Choroid plexus epithelial cell (primary cell): Measurements from ENCODE around the gene FZR1.
A peak's percentile ranks its signal among the peaks of the same experiment; 100 is the strongest.
"Not testable (repeated sequence)": the region's sequence is repeated elsewhere in the genome, so short reads cannot be mapped to it uniquely, and the experiment has no call there.

Source experiments
- DNase-seq: peaks from one replicate; pipeline ENCODE4 v3.0.0-alpha.2; 2010; ENCODE audit warnings: low read depth
- H3K4me3 ChIP-seq: 2 replicates; pipeline ENCODE4 v1.5.1; 2011; ENCODE audit warnings: low read depth, mild to moderate bottlenecking, control low read depth, low read length, moderate library complexity
- CTCF ChIP-seq: conservative IDR thresholded peaks from 2 replicates; pipeline ENCODE4 v1.5.1; 2011; ENCODE audit warnings: low read depth, mild to moderate bottlenecking, control low read depth, inconsistent platforms, low read length, moderate library complexity

Gene FZR1

GRCh38 chr19:3504735-3505134 lies 1.4 kb upstream of the FZR1 start:
- no peak for DNase-seq
- TF ChIP-seq CTCF: no peak
- no peak overlapping the region for H3K4me3 ChIP-seq

- H3K4me3 ChIP-seq: peak overlapping the region; percentile 80
- peak; percentile 32 for DNase-seq
- no peak for TF ChIP-seq CTCF
Observed at GRCh38 chr19:3506384-3507340, 551 bp downstream of the FZR1 start.

GRCh38 chr19:3507371-3508120 lies 1.4 kb downstream of the FZR1 start:
- TF ChIP-seq CTCF: no peak
- no peak for DNase-seq
- peak overlapping the region; percentile 80 for H3K4me3 ChIP-seq

- not testable (repeated sequence) for H3K4me3 ChIP-seq, DNase-seq
Observed at GRCh38 chr19:3508121-3508661, 2.1 kb downstream of the FZR1 start.

DNA sequence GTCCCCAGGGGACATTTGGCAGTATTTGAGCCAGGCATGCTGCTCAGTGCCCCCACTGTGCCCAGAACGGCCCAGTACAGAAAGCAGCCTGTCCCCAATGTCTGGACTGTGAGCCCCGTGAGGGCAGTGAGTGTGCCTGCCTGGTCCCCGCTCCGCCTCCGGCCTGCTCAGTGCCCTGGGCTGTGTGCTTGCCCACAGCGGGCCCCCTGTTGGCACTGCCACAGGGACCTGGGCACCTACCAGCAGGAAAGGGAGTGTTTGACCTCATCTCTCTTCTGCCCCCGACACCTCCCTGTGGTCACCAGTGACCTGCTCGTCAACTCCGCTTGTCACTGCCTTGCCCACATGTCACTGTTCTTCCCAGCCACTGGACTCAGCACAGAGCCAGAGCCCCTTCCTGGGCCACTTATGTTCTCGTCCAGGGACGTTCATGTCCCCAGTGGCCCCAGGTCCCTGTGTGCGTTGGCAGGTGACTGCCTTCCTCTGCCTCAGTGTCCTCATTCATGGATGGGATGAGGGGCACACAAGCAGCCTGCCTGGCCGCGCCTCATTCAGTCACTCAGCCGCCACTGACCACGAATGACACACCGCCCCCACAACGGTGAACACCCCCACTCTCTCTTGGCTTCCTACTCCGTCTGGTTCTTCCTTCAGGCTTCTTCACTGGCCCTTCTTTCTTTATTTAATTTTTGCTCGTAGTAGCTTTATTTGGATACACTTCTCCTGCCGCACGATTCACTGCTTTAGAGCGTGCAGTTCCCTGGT lies 2.8 kb downstream of the FZR1 start:
- no peak for TF ChIP-seq CTCF
- no peak for DNase-seq
- H3K4me3 ChIP-seq: no peak overlapping the region

DNA sequence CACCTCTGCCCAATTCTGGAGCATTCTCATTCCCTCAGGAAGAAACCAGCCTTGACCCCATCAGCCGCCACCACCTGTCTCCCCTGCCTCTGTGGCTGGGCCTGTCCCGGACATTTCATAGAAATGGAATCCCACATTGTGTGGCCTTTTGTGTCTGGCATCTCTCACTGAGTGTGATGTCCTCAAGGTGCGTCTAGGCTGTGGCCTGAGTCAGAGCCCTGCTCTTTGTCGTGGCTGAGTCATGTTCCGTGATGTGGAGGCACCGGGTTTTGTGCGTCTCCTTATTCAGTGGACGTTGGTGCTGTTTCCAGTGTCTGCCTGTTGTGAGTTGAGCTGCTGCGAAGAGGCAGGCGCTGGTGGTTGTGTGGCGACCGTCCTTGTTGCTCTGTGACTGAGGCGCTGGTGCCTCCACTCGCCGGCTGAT lies 3.5 kb downstream of the FZR1 start:
- DNase-seq: peak; percentile 29
- no peak overlapping the region for H3K4me3 ChIP-seq
- no peak for TF ChIP-seq CTCF
